GM06990 (cell line): Measurements from ENCODE around the gene ADAMTS9.

ENCODE experiments used
- DNase-seq: peaks from one replicate; pipeline ENCODE4 v3.0.0-alpha.2; 2011; ENCODE audit not compliant: insufficient read length; ENCODE audit errors: extremely low read depth
- H3K27me3 ChIP-seq: replicated peaks from 2 replicates; pipeline ENCODE4 v1.6.0; 2011; ENCODE audit warnings: low read length; ENCODE audit not compliant: control insufficient read depth, insufficient read depth
- H3K36me3 ChIP-seq: 2 replicates; pipeline ENCODE4 v1.5.1; 2011; ENCODE audit warnings: low read length; ENCODE audit not compliant: control insufficient read depth, insufficient read depth
- H3K4me3 ChIP-seq: replicated peaks from 2 replicates; pipeline ENCODE4 v1.5.1; 2011; ENCODE audit warnings: low read depth, mild to moderate bottlenecking, control low read depth, low read length
- CTCF ChIP-seq: IDR thresholded peaks from 2 replicates; pipeline ENCODE4 v1.5.1; 2011; ENCODE audit warnings: low read length, control low read depth, mild to moderate bottlenecking, inconsistent platforms; ENCODE audit not compliant: insufficient read depth, poor library complexity, severe bottlenecking

ADAMTS9 gene

GRCh38 chr3:64715211-64715982, 27.6 kb upstream of the ADAMTS9 start:
- Histone ChIP-seq H3K36me3 (no peaks in the 10 kb centered on the region), H3K27me3 (no peaks in the 10 kb centered on the region), H3K4me3 (no peak overlapping the region)
- TF ChIP-seq CTCF = no peak
- no peak for DNase-seq

DNA sequence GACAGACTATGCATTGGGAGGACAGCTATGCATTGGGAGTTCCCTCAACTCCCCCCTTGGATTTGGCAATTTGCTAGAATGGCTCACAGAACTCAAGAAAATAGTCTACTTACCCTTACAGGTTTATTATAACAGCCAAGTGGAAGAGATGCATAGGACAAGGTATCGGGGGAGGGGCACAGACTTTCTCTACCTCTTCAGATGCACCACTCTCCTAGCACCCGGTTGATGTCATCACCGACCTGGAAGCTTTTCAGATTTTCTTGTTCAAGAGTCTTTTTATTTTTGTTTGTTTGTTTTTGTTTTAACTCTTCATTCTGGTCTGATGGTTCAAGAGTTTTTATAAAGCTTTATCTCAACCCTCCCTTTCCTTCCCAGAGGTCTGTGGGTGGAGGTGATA, 20.7 kb upstream of the ADAMTS9 start:
- TF ChIP-seq CTCF = no peak
- no peaks in the 10 kb centered on the region for H3K36me3 ChIP-seq
- H3K27me3 ChIP-seq = no peaks in the 10 kb centered on the region
- H3K4me3 ChIP-seq = no peak overlapping the region
- no peak for DNase-seq

- no peak for DNase-seq
- no peaks in the 10 kb centered on the region for H3K36me3 ChIP-seq
- TF ChIP-seq CTCF = no peak
- H3K27me3 ChIP-seq = no peaks in the 10 kb centered on the region
- H3K4me3 ChIP-seq = no peak overlapping the region
Observed at GRCh38 chr3:64705946-64706345, 18.1 kb upstream of the ADAMTS9 start.

- Histone ChIP-seq H3K36me3 (no peaks in the 10 kb centered on the region), H3K27me3 (no peaks in the 10 kb centered on the region), H3K4me3 (no peak overlapping the region)
- no peak for TF ChIP-seq CTCF
- DNase-seq = no peak
Observed at GRCh38 chr3:64696896-64697295, 9.1 kb upstream of the ADAMTS9 start.

DNA sequence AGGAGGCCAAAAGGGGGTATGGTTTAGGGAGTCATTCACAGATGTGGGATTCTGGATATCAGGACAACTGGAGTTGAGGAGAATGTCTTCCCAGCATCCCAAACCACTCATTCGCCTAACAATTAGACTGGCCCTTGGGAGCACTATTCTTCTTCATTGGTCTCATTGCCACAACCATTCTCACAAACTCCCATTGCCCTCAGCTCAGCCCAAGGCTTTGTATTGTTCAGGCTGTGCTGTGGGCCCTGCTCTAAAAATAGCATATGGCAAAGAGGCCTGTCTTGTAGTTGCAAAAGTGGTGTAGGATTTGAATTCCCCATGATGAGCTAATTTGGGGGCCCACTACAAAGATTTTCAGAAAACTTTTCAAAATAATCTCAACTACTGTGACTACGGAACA, 6.3 kb upstream of the ADAMTS9 start:
- no peak for TF ChIP-seq CTCF
- no peak for DNase-seq
- H3K4me3 ChIP-seq = no peak overlapping the region
- no peaks in the 10 kb centered on the region for H3K27me3 ChIP-seq
- H3K36me3 ChIP-seq = no peaks in the 10 kb centered on the region

- Histone ChIP-seq H3K36me3 (no peaks in the 10 kb centered on the region), H3K27me3 (no peaks in the 10 kb centered on the region), H3K4me3 (no peak overlapping the region)
- no peak for TF ChIP-seq CTCF
- no peak for DNase-seq
Observed at GRCh38 chr3:64693031-64693430, 5.2 kb upstream of the ADAMTS9 start.
